22Rv1 (cell line): ENCODE measurements around the gene KRT2.

Experiments
- H3K27ac ChIP-seq: fragments of 450-650 bp; 2 replicates; pipeline ENCODE4 v1.5.1; 2017
- CTCF ChIP-seq: fragments of 450-650 bp; IDR thresholded peaks from 2 replicates; pipeline ENCODE4 v1.5.1; 2017; ENCODE audit warnings: mild to moderate bottlenecking
- ZFX ChIP-seq: fragments of 450-650 bp; IDR thresholded peaks from 2 replicates; pipeline ENCODE4 v1.6.1; 2017; ENCODE audit warnings: antibody characterized with exemption, borderline replicate concordance

Gene KRT2

GRCh38 chr12:52641468-52641867, 10.5 kb downstream of the KRT2 start:
- no peak overlapping the region for H3K27ac ChIP-seq
- TF ChIP-seq ZFX (no peak), CTCF (no peak)

GRCh38 chr12:52637299-52637698, 14.7 kb downstream of the KRT2 start:
- H3K27ac ChIP-seq: no peak overlapping the region
- TF ChIP-seq CTCF (no peak), ZFX (no peak)

- no peak overlapping the region for H3K27ac ChIP-seq
- TF ChIP-seq ZFX (no peak), CTCF (no peak)
Observed at GRCh38 chr12:52636592-52637258, 15.3 kb downstream of the KRT2 start.

GRCh38 chr12:52636189-52636588, 15.8 kb downstream of the KRT2 start:
- no peak overlapping the region for H3K27ac ChIP-seq
- TF ChIP-seq ZFX (no peak), CTCF (no peak)

GRCh38 chr12:52634266-52635056, 17.6 kb downstream of the KRT2 start:
- TF ChIP-seq ZFX (no peak), CTCF (no peak)
- no peak overlapping the region for H3K27ac ChIP-seq

- no peak overlapping the region for H3K27ac ChIP-seq
- no peak for TF ChIP-seq CTCF
- TF ChIP-seq ZFX: no peak
Observed at GRCh38 chr12:52633383-52633782, 18.6 kb downstream of the KRT2 start.

- no peak overlapping the region for H3K27ac ChIP-seq
- no peak for TF ChIP-seq ZFX
- TF ChIP-seq CTCF: no peak
Observed at GRCh38 chr12:52632656-52633055, 19.4 kb downstream of the KRT2 start.
